Osteoblast (primary cell): ENCODE measurements around the gene INO80C. TPM values are rescaled to one million over a fixed set of nuclear protein-coding genes. Genes with fewer than 3 reads are reported as not detected.

Source experiments
- DNase-seq: peaks from one replicate; pipeline ENCODE4 v3.0.0; 2011; ENCODE audit warnings: low spot score, mixed read lengths; ENCODE audit not compliant: insufficient read length; ENCODE audit errors: missing footprints
- H2AFZ ChIP-seq: 2 replicates; pipeline ENCODE4 v1.6.0; 2011; ENCODE audit warnings: mild to moderate bottlenecking, low read length
- H3K27ac ChIP-seq: 2 replicates; pipeline ENCODE4 v1.5.1; 2011; ENCODE audit warnings: mild to moderate bottlenecking, low read depth, low read length, moderate library complexity
- H3K27me3 ChIP-seq: 2 replicates; pipeline ENCODE4 v1.6.0; 2012; ENCODE audit warnings: mild to moderate bottlenecking, control low read depth, inconsistent platforms, low read length, moderate library complexity; ENCODE audit not compliant: insufficient read depth
- H3K36me3 ChIP-seq: 2 replicates; pipeline ENCODE4 v1.5.1; 2011; ENCODE audit warnings: mild to moderate bottlenecking, low read length, control low read depth, moderate library complexity; ENCODE audit not compliant: insufficient read depth
- H3K4me1 ChIP-seq: 2 replicates; pipeline ENCODE4 v1.5.1; 2011; ENCODE audit warnings: mild to moderate bottlenecking, low read length, control low read depth, moderate library complexity; ENCODE audit not compliant: insufficient read depth
- H3K4me2 ChIP-seq: 2 replicates; pipeline ENCODE4 v1.6.0; 2011; ENCODE audit warnings: mild to moderate bottlenecking, low read length; ENCODE audit not compliant: insufficient read depth
- H3K4me3 ChIP-seq: fragments of 200-600 bp; sonication (generic); 3 replicates; pipeline ENCODE4 v1.5.1; 2012; ENCODE audit warnings: mild to moderate bottlenecking, low read length, inconsistent platforms; ENCODE audit not compliant: insufficient read depth
- H3K79me2 ChIP-seq: 2 replicates; pipeline ENCODE4 v1.6.0; 2012; ENCODE audit warnings: mild to moderate bottlenecking, low read length, control low read depth, inconsistent platforms; ENCODE audit not compliant: insufficient read depth
- H3K9me3 ChIP-seq: 2 replicates; pipeline ENCODE4 v1.5.1; 2011; ENCODE audit warnings: low read depth, low read length, control low read depth
- H4K20me1 ChIP-seq: 2 replicates; pipeline ENCODE4 v1.6.0; 2012; ENCODE audit warnings: mild to moderate bottlenecking, low read length, control low read depth; ENCODE audit not compliant: insufficient read depth
- total RNA-seq: library from RNA; depleted of rRNA; stranded (reverse); fragments of >200 nt; gene quantifications from 2 replicates; pipeline ENCODE4 v1.2.3, GENCODE V29; 2012
- TF ChIP-seq, protein P1 (sequence below): IDR thresholded peaks from 2 replicates; pipeline ENCODE4 v1.5.1; 2011; ENCODE audit warnings: mild to moderate bottlenecking, low read depth, low read length, moderate library complexity; ENCODE audit errors: extremely low read depth

The INO80C gene
- total RNA-seq, 1 donor, result 9.0 TPM

DNA sequence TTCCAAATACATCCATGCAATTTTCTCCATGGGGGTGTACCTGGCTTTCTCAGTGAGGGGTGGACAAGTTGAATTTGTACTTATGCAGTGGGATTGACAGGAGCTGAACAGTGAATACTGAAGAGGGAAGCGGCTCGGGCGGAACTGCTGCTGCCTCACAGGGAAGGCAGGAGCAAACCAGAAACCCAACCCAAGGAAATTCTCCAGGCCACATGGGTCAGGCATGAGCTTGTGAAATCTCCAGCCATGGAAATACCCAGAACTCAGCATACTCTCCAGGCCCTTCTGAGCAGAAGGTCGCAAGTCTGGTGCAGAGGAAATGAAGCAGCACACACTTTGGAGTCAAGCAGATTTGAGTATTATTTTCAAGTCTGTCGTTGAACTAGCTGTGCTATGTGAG is 26.5 kb upstream of the INO80C start:
- H2AFZ ChIP-seq, result peak overlapping the region; percentile 43
- DNase-seq, result no peak
- H3K4me1 ChIP-seq, result peaks cover 10% of the 10 kb centered on the region
- H3K4me2 ChIP-seq, result no peak overlapping the region
- H4K20me1 ChIP-seq, result no peaks in the 10 kb centered on the region
- H3K36me3 ChIP-seq, result no peaks in the 10 kb centered on the region
- H3K4me3 ChIP-seq, result no peak overlapping the region
- H3K27me3 ChIP-seq, result no peaks in the 10 kb centered on the region
- no peak overlapping the region for H3K27ac ChIP-seq
- TF ChIP-seq, protein P1, sequence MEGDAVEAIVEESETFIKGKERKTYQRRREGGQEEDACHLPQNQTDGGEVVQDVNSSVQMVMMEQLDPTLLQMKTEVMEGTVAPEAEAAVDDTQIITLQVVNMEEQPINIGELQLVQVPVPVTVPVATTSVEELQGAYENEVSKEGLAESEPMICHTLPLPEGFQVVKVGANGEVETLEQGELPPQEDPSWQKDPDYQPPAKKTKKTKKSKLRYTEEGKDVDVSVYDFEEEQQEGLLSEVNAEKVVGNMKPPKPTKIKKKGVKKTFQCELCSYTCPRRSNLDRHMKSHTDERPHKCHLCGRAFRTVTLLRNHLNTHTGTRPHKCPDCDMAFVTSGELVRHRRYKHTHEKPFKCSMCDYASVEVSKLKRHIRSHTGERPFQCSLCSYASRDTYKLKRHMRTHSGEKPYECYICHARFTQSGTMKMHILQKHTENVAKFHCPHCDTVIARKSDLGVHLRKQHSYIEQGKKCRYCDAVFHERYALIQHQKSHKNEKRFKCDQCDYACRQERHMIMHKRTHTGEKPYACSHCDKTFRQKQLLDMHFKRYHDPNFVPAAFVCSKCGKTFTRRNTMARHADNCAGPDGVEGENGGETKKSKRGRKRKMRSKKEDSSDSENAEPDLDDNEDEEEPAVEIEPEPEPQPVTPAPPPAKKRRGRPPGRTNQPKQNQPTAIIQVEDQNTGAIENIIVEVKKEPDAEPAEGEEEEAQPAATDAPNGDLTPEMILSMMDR, result no peak
- no peaks in the 10 kb centered on the region for H3K9me3 ChIP-seq
- H3K79me2 ChIP-seq, result no peaks in the 10 kb centered on the region

DNA sequence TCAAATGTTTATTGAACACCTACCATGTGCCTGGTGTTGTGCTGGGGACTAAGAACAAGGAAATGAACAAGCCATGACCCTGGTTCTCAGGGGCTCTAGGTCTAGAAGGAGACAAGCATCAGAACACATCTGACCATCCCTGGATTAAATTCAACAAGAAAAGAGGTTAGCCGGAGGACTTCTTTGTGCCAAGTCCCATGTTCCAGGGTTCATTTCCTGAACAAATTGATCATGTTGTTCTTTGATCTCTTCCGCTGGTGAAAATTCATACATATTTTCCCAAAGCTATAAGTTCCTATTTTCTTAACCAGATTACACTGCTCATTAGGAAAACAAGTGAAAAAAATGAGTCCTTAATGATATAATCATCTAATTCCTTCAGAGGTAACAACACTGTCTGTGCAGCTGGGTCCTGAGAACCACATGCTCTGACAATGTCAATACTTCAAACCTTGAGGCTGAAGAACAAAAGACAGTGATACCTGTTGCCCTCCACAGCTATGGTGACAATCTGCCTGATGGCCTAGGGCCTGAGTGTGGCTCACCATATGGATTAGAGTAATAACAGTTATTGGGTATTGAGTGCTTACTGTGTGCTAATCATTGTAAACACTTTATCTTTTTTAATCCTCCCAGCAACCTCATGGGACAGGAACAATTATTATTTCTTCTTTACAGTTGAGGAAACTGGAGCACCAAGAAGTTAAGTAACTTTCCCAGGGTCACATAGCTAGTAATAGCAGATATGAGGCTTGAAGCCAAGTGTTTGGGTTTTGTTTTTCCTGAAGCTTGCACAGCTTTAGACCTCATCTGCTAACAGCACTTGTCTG is 24.6 kb upstream of the INO80C start:
- Histone ChIP-seq H4K20me1 (no peaks in the 10 kb centered on the region), H3K9me3 (no peaks in the 10 kb centered on the region), H3K4me3 (no peak overlapping the region), H3K27me3 (no peaks in the 10 kb centered on the region), H3K36me3 (no peaks in the 10 kb centered on the region), H3K4me1 (peaks cover 10% of the 10 kb centered on the region), H3K4me2 (no peak overlapping the region), H3K79me2 (no peaks in the 10 kb centered on the region), H2AFZ (no peak overlapping the region), H3K27ac (no peak overlapping the region)
- TF ChIP-seq, protein P1, result no peak
- no peak for DNase-seq

DNA sequence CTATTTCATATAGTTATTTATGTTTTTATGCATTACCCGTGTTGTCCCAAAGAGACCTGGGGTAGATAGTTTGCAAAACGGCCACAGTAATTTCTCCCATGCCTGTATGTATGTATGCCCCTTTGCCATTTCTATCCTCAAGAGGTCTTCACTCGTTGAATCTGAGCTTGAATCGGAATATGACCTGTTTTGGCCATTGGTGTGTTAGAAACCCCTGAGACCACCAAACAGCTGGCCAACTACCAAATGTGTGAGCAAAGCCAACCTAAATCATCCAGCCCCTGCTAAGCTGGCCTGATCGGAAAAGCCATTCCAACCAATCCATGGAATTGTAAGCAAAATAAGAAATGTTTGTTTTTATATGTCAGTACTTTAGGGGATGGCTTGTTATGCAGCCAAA is 23.4 kb upstream of the INO80C start:
- no peak overlapping the region for H3K4me2 ChIP-seq
- H3K4me1 ChIP-seq, result peaks cover under 1% of the 10 kb centered on the region
- no peak overlapping the region for H3K27ac ChIP-seq
- H3K27me3 ChIP-seq, result no peaks in the 10 kb centered on the region
- TF ChIP-seq, protein P1, result no peak
- DNase-seq, result no peak
- H3K9me3 ChIP-seq, result no peaks in the 10 kb centered on the region
- no peaks in the 10 kb centered on the region for H4K20me1 ChIP-seq
- H2AFZ ChIP-seq, result no peak overlapping the region
- no peaks in the 10 kb centered on the region for H3K79me2 ChIP-seq
- no peaks in the 10 kb centered on the region for H3K36me3 ChIP-seq
- no peak overlapping the region for H3K4me3 ChIP-seq

DNA sequence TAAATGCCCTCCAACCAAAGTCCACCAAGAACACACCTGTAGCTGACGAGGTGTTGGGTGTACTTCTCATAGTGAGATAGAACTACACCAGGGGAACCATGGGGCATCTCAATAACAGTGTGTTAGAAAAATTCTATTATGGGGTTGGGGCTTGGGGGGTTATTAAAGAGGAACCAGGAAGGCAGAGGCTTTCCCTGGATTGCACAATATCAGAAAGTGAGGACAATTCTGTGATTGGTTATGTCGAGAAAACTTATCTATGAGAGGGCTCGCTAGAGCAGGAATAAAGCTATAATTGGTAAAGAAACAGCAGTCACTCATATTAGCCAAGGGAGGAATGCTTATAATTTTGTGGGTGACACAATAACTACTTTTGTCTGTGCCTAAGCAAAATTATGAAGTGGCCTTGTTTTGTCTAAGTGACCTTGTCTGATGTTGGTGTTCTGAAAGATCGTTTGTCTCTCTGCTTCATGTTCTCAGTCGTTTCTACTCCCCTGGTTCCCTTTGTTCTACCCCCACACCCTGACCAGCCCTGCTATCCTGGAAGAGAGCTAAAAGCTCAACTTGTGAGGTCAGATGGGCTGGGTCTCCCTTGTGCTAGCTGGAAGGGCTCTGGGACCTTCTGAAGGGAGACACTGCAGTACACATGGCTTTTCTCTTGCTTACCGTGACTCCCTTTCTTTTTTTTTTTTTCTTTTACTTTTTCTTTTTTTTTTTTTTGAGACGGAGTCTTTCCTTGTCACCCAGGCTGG is 21.6 kb upstream of the INO80C start:
- Histone ChIP-seq H4K20me1 (no peaks in the 10 kb centered on the region), H3K27ac (no peak overlapping the region), H3K4me2 (no peak overlapping the region), H3K4me1 (peaks cover 14% of the 10 kb centered on the region), H3K27me3 (no peaks in the 10 kb centered on the region), H3K36me3 (no peaks in the 10 kb centered on the region), H3K79me2 (no peaks in the 10 kb centered on the region), H3K4me3 (no peak overlapping the region), H2AFZ (peak overlapping the region; percentile 74), H3K9me3 (no peaks in the 10 kb centered on the region)
- DNase-seq, result no peak
- TF ChIP-seq, protein P1, result no peak
